Stimulated activated naive CD4-positive, alpha-beta T cell (primary cell): ENCODE measurements around the gene DDX39B.
"Not testable (repeated sequence)": the region's sequence is repeated elsewhere in the genome, so short reads cannot be mapped to it uniquely, and the experiment has no call there.

Source experiments
- DNase-seq, 6 experiments: peaks; one replicate each; lab custom pipeline; 2025; lab: John Stamatoyannopoulos, UW

Gene DDX39B

DNA sequence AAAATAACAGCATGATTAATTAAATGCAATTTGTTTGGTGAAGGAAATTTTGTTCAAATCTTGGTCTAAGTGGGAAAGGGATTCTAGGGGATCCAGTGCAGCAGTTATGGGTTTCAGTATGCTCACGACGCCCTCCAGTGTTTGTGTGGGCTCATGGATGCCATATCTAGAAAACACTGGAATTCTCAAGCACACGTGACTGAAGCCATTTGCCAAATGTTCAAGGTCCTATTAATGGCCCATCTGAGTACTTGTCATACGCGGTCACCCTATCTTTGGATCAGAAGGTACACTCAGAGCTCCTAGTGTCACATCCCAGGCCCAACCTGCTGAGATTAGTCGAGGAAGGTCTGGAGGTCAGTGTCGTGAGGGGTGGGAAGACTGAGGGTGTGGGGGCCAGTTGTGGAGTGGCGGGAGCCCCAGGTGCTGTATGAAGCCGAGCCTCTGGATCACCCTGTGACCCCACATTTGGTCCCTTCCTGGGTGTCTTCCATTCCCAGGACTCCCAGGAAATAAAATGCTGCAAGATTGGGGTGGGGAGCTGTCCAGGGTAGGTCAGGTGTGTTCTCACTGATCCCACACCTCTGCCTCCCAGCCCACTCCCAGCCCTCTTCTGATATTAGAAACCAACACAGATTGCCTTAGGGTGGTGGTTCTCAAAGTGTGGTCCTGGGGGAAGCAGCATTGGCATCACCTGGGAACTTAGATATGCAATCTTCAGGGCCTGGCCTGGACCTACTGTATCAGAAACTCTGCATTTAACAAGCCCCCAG is 55.6 kb downstream of the DDX39B start:
- DNase-seq = not testable (repeated sequence)

- no peak for DNase-seq
These were observed 56.7 kb downstream of the DDX39B start for GRCh38 chr6:31485055-31485454.

GRCh38 chr6:31483392-31483791 is 58.4 kb downstream of the DDX39B start:
- no peak for DNase-seq

DNA sequence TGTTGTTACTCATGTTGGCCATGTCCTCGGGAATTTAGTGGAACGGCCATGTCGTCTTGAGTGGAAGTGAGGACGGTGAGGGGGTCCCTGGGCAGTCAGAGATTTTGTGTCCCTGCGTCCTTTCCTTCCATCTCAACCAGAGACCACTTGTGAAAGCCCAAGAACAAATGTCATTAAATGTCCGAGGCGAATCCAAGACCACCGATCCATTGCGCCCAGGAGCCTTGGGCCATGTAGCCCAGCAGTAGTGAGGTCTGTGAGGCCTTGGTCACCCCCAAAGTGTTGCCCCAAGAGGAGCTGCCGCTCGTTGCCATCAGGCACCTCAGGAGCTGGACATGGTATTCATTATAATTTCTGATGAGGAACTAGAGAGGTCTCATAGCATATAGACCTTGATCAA is 61.2 kb downstream of the DDX39B start:
- no peak for DNase-seq
